GM19239 (cell line): Measurements from ENCODE around the gene TTC28.
"Not testable (repeated sequence)": the region's sequence is repeated elsewhere in the genome, so short reads cannot be mapped to it uniquely, and the experiment has no call there.

Experiments
- DNase-seq: peaks from one replicate; pipeline ENCODE4 v3.0.0; 2011; ENCODE audit warnings: low spot score; ENCODE audit not compliant: insufficient read length
- FAIRE-seq: peaks from 2 replicates; lab custom pipeline; 2011; peaks lifted over from hg19 to GRCh38; lab: Jason Lieb, UNC

Gene TTC28

DNA sequence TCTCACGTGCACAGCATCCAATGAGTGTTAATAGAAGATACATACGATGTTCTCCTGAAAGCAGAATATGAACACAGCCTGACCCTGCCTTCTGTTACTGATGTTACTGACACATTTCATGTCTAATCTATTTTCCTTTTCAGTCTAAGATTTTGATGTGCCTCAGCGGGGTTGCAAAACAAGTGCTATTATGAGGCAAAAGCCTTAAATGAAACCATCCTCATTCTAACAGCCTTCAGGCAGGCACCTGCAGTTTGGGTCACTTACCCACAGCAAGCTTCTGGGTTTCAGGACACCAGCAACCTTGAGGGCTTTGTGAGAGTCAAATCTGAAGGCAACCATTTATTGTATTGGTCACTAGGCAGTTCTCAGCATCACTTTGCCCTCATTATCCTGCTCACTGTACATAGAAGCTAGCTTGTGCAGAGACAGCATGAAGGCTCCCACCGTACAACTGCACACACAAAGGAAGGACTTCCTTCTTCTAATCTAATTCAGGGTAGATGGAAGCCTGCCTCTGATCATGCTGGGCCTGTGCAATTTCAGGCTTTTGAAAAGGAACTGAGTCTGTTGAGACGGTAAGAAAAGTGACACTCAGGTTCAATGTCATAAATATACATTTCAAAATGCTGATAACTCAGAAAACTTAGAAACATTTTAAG, 577.4 kb downstream of the TTC28 start:
- DNase-seq (no peak), FAIRE-seq (no peak)

DNA sequence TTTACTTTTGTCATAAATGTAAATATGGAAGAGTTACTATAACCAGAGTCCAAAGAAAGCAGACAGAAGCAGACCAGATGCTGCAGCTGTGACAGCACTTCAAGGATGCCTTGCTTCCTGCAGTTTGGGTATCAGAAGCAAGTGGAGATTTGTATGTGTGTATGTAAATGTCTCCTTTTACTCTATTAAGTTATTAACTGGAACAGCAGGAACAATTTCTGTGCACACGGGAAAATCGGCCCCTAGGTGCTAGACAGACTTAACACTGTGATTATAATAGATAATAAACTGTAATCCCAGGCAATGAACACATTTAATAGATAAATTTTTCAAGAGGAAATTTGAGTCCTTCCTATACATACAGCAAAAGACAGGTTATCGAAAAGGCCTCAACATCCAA, 582.0 kb downstream of the TTC28 start:
- DNase-seq (no peak), FAIRE-seq (no peak)

DNA sequence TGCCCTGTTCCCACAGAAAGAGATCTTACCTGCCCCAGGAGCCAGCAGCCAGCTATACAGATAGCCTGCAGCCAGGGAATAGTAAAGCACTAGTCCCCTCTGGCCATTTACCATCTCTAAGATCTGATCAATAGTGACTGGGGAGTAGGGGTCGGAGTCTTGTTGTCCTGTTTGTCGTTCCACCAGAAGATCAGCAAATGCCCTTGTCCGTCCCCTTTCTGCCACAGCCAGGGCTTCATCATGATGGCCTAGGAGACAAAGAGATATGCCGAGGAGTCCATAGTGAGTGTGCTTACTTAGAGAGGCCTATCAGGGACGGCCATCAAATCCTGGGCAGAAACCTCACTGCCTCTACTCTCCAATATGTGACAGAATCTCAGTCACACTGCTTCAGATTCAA, 583.5 kb downstream of the TTC28 start:
- DNase-seq (no peak), FAIRE-seq (no peak)

DNA sequence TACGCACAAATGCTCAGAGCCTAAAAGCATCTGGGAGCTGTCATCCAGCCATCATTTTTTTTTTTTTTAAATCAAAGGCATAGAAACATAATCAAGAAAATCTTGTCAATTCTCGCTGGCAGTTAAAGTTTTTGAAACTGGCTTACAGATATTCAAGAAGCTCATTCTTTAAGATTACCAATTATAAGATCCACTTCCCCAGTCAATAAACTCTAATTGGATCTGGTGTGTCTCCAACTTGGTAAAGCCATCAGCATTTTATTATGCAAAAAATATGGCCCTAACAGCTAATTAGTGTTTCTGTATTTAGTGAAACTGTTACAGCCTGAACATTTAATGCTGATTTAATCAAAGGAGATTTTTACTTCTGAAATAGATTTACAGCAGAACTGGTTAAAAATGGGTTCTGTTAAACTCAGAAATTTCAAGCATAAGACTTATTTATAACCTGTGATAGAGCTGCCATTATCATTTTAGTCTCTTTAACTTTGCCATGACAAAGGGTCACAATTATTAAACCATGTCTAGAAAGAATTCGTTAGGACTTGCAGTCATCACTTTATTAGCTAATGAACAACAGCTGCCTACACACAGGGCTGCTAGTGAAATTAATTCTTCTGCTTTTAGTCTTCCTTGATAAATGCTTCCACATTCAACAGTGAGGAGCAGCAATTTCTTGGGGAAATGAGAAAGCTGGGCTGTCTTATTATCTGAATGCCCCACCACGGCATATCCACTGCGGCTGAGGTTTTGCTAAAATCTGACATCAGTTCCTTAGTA, 584.1 kb downstream of the TTC28 start:
- FAIRE-seq (no peak), DNase-seq (no peak)

DNA sequence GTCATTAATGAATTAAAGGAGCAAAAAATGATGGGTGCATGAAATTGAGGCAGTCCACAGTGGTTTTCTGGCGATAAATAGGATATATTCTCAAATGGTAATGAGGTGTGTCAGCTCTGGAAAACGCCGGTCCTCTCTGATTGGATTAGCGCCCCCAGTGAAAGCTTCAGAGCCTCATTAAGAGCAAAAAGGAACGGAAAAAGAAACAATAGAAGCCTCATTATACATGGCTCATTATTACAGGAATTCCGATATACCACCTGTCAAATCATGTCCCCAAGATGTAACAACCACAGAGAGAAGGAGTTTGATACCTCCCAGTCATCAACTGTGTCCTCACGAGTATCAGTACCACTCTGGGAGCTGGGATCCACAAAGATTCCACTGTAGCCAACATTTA, 584.9 kb downstream of the TTC28 start:
- DNase-seq = no peak
- no peak for FAIRE-seq

DNA sequence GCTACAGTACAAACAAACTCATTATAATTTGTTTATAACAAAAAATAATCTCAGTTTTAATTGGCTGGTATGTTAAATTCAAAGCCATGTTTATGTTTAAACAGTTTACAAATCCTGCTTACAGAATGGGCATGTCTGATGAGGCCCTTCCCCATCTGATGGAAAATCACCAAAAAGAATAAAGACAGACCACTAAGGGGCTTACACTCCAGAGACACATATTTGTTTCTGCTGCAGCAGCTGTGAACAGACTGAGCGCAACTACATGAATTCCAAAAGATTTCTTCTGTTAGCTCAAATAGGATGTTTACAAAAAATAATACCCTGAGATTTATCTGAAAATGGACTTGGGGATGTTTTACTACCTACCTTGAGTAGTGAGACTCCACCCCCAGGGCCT, 585.9 kb downstream of the TTC28 start:
- FAIRE-seq (no peak), DNase-seq (no peak)

DNA sequence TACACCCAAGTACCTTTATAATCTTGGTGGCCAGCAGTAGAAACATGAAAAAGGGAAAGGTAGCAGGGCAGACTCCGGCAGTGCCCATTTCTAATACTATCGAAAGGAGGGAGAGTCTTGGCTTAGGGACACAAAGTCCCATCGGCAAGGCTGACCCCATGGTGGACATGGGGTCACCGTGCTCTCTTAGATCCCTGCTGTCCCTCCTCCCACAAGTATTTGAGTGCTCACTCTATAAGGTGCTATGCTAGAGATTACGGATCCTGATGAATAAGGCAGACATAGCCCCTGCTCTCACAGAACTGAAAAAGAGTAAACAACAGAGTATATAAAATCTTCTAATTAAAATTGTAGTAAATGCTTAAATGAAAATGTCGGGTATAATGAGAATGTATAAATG, 588.2 kb downstream of the TTC28 start:
- no peak for FAIRE-seq
- no peak for DNase-seq

DNA sequence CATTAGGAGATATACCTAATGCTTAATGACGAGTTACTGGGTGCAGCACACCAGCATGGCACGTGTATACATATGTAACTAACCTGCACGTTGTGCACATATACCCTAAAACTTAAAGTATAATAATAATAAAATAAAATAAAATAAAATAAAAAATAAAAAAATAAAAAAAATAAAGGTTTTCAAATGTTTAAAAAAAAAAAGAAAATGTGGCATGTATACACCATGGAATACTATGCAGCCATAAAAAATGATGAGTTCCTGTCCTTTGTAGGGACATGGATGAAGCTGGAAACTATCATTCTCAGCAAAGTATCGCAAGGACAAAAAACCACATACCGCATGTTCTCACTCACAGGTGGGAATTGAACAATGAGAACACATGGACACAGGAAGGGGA, 590.1 kb downstream of the TTC28 start:
- not testable (repeated sequence) for FAIRE-seq, DNase-seq

DNA sequence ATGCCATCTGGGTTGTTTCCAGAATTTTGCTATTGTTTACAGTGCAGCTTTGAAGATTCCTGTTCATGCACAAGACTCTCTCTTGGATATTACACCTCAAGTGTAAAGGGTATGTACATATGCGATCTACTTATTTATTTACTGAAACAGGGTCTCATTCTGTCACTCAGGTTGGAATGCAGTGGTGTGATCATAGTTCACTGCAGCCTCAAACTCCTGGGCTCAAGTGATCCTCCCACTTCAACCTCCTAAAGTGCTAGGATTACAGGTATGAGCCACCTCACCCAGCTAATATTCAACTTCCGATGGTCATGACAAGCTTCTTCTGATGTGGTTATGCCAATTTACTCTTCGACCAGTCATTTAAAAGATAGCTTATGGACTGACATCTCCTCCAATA, 602.5 kb downstream of the TTC28 start:
- no peak for FAIRE-seq

DNA sequence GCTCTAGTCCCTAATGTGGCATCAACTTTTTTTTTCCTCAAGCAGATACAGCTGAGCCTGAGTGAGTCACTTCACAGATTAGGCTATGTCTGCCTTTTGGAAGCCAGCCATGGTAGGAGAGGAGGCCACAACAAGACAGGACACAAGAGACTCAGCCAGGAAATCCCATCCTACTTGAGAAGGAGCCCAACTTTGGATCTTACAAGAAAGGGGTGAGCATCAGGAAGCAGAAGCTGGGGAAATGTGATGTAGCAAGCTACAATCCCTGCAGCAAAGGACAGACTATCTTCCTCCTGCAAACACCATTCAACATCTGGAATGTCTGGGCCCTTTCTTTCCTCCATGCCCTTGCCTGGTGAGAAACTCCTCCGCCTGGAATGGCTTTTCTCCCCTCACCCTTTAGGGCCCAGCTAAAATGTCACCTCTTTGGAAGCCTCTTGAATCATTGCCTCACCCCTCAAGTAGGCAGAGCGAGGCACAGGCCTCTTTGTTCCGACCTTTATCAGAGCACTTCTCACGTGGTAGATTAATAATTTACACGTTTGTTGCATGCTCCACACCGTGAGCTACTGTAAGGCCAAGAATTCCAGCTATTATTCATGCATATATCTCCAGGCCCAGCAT, 604.2 kb downstream of the TTC28 start:
- no peak for DNase-seq
- FAIRE-seq = no peak

More for the DNA sequence above, 602.5 kb downstream of the TTC28 start:
- DNase-seq = no peak

DNA sequence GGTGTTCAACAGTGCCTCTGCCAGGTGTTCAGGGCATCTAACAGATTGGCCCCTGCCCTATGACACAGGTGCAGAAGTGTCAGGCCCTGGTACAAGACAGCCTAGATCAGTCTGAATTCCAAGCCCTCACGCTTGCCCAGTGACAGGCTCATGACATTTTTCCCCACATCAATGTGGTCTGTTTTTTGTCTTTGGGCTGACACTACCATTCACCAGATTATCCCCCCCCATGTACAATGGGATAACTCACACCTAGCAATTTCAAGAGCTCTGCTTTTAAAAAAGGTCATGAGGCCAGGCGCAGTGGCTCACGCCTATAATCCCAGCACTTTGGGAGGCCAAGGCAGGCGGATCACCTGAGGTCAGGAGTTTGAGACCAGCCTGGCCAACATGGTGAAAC, 605.1 kb downstream of the TTC28 start:
- FAIRE-seq (no peak), DNase-seq (no peak)

DNA sequence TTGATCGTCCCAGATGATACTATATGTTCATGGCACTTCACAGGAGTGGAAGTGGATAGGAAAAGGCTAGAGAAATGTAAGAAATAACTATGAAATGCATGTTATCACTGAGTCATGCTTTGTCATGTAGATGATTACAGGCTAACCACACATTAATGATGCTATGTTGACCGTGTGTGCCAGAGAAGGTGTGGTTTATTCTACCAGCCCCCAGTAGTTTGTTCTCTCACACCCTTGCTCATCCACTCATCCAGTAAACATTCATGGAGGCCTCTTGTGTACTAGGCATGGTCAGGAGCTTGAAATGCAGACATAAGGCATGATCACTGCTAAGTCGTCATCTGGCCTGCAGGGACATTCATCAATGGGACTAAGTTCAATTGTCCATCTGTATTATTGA, 607.6 kb downstream of the TTC28 start:
- FAIRE-seq (no peak), DNase-seq (no peak)

DNA sequence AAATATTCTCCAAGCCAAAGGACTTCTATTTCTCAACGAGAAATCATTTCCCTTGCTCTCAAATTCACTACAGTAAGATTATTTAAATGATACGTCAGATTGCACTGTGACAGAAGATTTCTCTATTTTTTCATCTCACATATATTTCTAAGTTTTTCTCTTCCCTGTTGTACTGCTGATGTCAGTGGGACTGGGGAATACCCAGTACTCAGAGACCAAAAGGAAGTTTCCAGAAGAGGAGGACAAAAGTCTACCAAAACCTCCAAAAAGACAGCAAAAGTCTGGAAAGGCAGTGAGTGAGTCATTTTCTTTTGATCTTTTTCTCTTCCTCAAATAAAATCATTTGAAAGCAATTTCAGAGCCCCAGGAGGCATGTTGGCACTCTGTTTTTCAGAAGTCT, 610.8 kb downstream of the TTC28 start:
- no peak for FAIRE-seq
- DNase-seq = no peak

DNA sequence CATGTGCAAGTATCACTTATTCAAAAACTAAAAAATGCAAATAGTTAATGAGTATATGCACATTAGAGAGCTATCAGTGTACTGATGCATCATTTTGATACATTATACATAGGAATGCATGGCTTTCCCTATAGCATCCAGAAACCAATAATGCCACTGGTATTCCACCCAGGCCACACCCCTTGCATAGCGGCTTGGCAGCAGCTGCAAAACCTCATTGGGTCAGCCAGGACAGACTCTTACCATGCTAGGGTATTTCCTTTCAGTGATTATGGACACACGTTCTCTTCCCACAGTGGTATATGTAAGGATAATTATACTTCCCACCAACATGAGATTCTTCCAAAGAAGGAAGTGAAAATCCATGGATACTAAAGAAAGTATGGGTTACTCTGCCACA, 614.7 kb downstream of the TTC28 start:
- no peak for DNase-seq
- no peak for FAIRE-seq

DNA sequence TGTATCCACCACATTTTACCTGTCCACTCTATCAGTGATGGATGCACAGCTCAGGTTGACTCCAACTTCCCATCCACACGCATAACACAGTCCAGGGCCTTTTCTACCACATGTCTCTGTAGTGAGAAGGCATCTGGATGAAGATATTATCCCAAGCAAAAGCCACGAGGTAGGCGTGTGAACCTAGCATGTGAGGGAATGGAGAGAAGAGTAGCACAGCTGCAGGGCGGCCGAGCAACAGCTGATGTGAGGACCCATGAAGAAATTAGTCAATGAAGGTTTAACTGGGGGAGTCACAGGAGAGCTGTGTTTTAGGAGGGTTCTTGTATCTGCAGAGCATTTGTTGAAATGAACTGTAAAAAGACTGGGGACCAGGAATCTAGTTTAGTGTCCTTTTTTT, 616.0 kb downstream of the TTC28 start:
- DNase-seq = no peak
- no peak for FAIRE-seq

DNA sequence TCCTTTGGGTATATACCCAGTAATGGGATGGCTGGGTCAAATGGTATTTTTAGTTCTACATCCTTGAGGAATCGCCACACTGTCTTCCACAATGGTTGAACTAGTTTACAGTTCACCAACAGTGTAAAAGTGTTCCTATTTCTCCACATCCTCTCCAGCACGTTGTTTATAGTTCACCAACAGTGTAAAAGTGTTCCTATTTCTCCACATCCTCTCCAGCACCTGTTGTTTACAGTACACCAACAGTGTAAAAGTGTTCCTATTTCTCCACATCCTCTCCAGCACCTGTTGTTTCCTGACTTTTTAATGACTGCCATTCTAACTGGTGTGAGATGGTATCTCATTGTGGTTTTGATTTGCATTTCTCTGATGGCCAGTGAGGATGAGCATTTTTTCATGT, 619.0 kb downstream of the TTC28 start:
- not testable (repeated sequence) for DNase-seq, FAIRE-seq

DNA sequence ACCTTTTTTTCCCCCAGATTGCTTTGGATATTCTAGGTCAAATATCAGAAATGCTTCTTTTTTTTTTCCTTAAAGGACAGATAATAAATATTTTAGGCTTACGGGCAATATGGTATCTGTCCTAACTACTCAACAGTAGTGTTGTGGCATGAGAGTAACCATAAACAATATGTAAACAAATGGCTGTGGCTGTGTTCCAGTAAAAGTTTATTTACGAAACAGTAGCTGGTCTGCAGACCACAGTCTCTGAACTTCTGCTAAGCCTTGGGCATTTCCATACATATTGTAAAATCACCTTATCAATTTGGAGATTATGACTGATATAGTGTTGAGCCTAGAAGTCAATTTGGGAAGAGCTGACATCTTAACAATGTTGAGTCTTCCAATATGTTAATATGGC, 621.6 kb downstream of the TTC28 start:
- no peak for DNase-seq
- FAIRE-seq = no peak

DNA sequence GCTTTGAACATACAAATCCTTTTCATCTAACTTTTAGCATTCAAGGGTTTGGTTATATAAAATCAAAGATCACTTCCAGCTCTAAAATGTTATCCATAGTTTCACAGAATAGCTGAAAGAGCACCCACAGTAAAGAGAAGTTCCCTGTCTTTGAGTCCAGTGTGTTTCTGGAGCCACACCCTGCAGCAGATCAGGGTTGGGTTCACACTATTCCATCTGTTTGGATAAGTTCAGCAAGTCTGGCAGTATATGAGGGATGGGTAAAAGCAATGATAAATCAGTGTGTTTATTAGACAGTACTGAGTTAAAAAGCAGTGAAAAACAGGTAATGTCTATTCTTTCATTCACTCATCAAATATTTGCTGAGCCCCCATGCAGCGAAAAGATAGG, 624.8 kb downstream of the TTC28 start:
- DNase-seq = no peak
- no peak for FAIRE-seq

DNA sequence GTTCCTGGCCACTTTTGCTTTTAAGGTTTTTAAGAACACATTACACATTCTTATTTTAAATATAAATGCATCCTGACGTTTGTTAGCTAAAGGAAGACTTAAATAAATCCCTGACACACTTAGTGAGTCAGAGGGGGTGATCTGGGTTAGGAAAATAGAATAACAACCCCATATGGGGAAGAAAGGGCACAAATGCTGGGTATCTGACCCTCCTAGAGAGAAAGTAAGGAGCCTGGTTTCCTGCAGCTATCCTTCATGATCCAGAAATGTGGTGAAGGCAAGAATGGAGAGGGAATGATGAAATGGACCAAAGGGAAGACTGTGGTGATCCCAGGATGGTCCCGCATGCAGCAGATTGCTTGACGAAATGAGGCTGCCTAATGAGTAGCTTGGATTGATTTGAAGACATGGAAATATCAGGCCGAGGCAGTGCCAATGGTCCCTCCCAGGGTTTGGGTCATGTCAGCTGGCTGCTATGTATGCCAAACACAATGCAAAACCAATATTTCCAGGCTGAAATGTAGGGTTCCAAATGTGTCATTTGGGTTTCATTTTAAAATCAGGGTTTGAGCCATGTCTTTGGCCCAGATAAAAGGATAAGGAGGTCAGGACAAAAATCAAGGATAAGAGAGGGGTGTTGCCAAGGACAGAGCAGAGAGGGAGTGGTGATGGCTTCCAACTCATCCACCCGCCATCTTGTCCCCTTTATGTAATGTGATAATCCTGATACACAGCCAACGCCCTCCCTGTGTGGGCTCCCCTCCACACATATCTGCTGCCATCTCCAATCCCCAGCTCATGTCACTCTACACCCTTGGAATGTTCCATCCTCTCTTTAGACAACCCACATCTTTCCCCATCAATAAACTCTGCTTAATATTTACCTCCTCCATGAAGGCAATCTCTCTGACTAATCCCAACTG, 625.5 kb downstream of the TTC28 start:
- DNase-seq = no peak

DNA sequence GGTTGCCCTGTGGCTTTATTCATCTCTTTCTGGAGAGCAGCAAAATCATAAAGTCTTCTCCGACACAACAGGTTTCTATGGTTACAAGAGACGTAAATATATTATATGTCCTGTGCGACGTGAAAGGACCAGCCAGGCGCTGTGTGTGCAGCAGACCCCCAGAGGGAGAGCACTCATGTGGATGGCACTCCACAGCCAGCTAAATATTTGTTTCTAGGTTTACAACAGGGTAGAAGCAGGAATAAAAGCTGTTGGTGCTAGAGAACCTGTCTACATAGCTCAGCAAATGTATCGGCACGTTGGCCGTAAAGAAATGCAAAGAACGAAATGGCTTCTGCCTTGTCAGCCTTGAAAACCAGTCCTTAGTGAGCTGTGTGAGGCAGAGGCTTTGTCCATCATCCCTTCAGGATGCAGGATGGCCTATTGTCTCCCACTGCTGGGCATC, 626.8 kb downstream of the TTC28 start:
- no peak for DNase-seq
- no peak for FAIRE-seq

More for the DNA sequence above, 625.5 kb downstream of the TTC28 start:
- FAIRE-seq = no peak
